HG02870 (cell line): ENCODE results near the gene ACSS2.

Source experiments
- ATAC-seq: cut with Tn5 transposase; IDR thresholded peaks from one replicate; pipeline ENCODE4 v1.9.1; 2021; ENCODE audit warnings: mild to moderate bottlenecking, moderate library complexity; ENCODE audit not compliant: unreplicated experiment

The ACSS2 gene

GRCh38 chr20:34971561-34972235, 95.3 kb downstream of the ACSS2 start:
- no peak for ATAC-seq

GRCh38 chr20:34974246-34974645, 97.8 kb downstream of the ACSS2 start:
- no peak for ATAC-seq

GRCh38 chr20:34976286-34976685, 99.9 kb downstream of the ACSS2 start:
- ATAC-seq: no peak
